Measurements from ENCODE around the gene DAP.
A peak's percentile ranks its signal among the peaks of the same experiment; 100 is the strongest.
"Not testable (repeated sequence)": the region's sequence is repeated elsewhere in the genome, so short reads cannot be mapped to it uniquely, and the experiment has no call there.

The DAP gene

GRCh38 chr5:10761185-10761932, at the start of gene DAP:
TSS of gene DAP (minus strand) at chr5:10761234. CDS start at chr5:10761068, 166 bp downstream.
- DNase-seq = peak; percentile 64 to 99

GRCh38 chr5:10808347-10809226, 47.6 kb upstream of the DAP start:
- DNase-seq = no peak

- peak in 1 of 2 experiments; percentile 14 for DNase-seq
These were observed 41.1 kb upstream of the DAP start for GRCh38 chr5:10801931-10802666.

- no peak for DNase-seq
These were observed 39.8 kb upstream of the DAP start for GRCh38 chr5:10800852-10801251.

GRCh38 chr5:10797261-10797660, 36.2 kb upstream of the DAP start:
- DNase-seq = no peak

GRCh38 chr5:10793785-10794184, 32.8 kb upstream of the DAP start:
- DNase-seq = no peak

- DNase-seq = no peak
These were observed 31.3 kb upstream of the DAP start for GRCh38 chr5:10792336-10792735.

GRCh38 chr5:10789726-10790125, 28.7 kb upstream of the DAP start:
- no peak for DNase-seq

- DNase-seq = peak in 1 of 2 experiments; percentile 54
These were observed 28.0 kb upstream of the DAP start for GRCh38 chr5:10789021-10789420.

- DNase-seq = no peak
These were observed 27.3 kb upstream of the DAP start for GRCh38 chr5:10788358-10788757.

- no peak for DNase-seq
These were observed 25.8 kb upstream of the DAP start for GRCh38 chr5:10786835-10787234.

GRCh38 chr5:10780208-10780607, 19.2 kb upstream of the DAP start:
- DNase-seq = not testable (repeated sequence)

GRCh38 chr5:10779592-10779991, 18.6 kb upstream of the DAP start:
- DNase-seq = no peak

- DNase-seq = no peak
These were observed 17.3 kb upstream of the DAP start for GRCh38 chr5:10778179-10778910.

- DNase-seq = no peak
These were observed 14.6 kb upstream of the DAP start for GRCh38 chr5:10775646-10776045.

- no peak for DNase-seq
These were observed 12.0 kb upstream of the DAP start for GRCh38 chr5:10772901-10773585.

- no peak for DNase-seq
These were observed 7.4 kb upstream of the DAP start for GRCh38 chr5:10768328-10768899.

- peak; percentile 62 to 72 for DNase-seq
These were observed 1.9 kb upstream of the DAP start for GRCh38 chr5:10762776-10763500.

- DNase-seq = peak in 1 of 2 experiments; percentile 48
These were observed 1.1 kb upstream of the DAP start for GRCh38 chr5:10761933-10762775.

- DNase-seq = no peak
These were observed 181 bp downstream of the DAP start for GRCh38 chr5:10760921-10761184.
